ENCODE measurements around the gene CASP7.

GRCh38 chr10:113754125-113754524 lies 74.4 kb downstream of the CASP7 start:
- no peak for TF ChIP-seq CTCF (IDR thresholded peaks at IDR 0.05)
- TF ChIP-seq POLR2A (IDR thresholded peaks at IDR 0.05), result no peak
